HL-60 (cell line): Measurements from ENCODE around the gene GCNT4.

ENCODE experiments used
- GABPA ChIP-seq: IDR thresholded peaks from 2 replicates; pipeline ENCODE4 v1.6.1; 2012; ENCODE audit warnings: low read depth
- POLR2AphosphoS5 ChIP-seq: IDR thresholded peaks from 2 replicates; pipeline ENCODE4 v1.6.1; 2012; ENCODE audit warnings: low read depth
- REST ChIP-seq: IDR thresholded peaks from 2 replicates; pipeline ENCODE4 v1.6.1; 2012; ENCODE audit warnings: low read depth; ENCODE audit not compliant: insufficient replicate concordance
- TF ChIP-seq, protein P1 (sequence below): IDR thresholded peaks from one replicate; pipeline ENCODE4 v1.5.1; 2011; ENCODE audit warnings: low read length, control low read depth, inconsistent platforms; ENCODE audit not compliant: insufficient read depth

GRCh38 chr5:75021800-75022199, 30.6 kb downstream of the GCNT4 start:
- TF ChIP-seq, protein P1, sequence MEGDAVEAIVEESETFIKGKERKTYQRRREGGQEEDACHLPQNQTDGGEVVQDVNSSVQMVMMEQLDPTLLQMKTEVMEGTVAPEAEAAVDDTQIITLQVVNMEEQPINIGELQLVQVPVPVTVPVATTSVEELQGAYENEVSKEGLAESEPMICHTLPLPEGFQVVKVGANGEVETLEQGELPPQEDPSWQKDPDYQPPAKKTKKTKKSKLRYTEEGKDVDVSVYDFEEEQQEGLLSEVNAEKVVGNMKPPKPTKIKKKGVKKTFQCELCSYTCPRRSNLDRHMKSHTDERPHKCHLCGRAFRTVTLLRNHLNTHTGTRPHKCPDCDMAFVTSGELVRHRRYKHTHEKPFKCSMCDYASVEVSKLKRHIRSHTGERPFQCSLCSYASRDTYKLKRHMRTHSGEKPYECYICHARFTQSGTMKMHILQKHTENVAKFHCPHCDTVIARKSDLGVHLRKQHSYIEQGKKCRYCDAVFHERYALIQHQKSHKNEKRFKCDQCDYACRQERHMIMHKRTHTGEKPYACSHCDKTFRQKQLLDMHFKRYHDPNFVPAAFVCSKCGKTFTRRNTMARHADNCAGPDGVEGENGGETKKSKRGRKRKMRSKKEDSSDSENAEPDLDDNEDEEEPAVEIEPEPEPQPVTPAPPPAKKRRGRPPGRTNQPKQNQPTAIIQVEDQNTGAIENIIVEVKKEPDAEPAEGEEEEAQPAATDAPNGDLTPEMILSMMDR: no peak
- TF ChIP-seq REST (no peak), POLR2AphosphoS5 (no peak), GABPA (no peak)
